Measurements from ENCODE around the gene ADAM19.

DNA sequence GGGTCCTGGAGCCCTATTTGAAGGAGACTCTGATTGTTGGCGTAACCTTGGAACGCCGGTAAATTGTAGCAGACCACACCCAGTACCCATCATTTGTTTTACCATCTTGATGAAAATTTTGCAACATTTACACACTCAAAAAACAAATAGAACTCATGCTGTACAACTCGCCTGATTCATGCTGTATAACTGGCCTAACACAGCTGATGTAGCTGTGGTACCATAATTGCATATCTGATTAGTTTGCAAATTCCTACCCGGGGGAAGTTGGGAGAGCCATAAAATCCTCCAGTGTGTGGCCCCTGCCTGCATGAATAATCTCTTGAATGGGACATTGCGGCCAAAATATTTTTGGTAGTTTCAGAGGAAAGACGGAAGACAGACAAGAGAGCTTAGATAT lies 105.9 kb downstream of the ADAM19 start:
- TF ChIP-seq, protein P1, sequence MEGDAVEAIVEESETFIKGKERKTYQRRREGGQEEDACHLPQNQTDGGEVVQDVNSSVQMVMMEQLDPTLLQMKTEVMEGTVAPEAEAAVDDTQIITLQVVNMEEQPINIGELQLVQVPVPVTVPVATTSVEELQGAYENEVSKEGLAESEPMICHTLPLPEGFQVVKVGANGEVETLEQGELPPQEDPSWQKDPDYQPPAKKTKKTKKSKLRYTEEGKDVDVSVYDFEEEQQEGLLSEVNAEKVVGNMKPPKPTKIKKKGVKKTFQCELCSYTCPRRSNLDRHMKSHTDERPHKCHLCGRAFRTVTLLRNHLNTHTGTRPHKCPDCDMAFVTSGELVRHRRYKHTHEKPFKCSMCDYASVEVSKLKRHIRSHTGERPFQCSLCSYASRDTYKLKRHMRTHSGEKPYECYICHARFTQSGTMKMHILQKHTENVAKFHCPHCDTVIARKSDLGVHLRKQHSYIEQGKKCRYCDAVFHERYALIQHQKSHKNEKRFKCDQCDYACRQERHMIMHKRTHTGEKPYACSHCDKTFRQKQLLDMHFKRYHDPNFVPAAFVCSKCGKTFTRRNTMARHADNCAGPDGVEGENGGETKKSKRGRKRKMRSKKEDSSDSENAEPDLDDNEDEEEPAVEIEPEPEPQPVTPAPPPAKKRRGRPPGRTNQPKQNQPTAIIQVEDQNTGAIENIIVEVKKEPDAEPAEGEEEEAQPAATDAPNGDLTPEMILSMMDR (IDR thresholded peaks at IDR 0.05; ENCODE audit: low read depth, low read length) = no peak
- TF ChIP-seq EZH2phosphoT487 (IDR thresholded peaks at IDR 0.05; ENCODE audit: low read depth) = no peak

Data from OCI-LY3 (cell line).